GM18868 (cell line): ENCODE measurements around the gene C6.
"Not testable (repeated sequence)": the region's sequence is repeated elsewhere in the genome, so short reads cannot be mapped to it uniquely, and the experiment has no call there.

Experiments used
- ATAC-seq: cut with Tn5 transposase; IDR thresholded peaks from one replicate; pipeline ENCODE4 v1.9.1; 2021; ENCODE audit warnings: mild to moderate bottlenecking, moderate library complexity; ENCODE audit not compliant: unreplicated experiment

The C6 gene

GRCh38 chr5:41213340-41213739, at the start of gene C6:
TSS of gene C6 (minus strand) at chr5:41213532. CDS start at chr5:41203230, 10,302 bp downstream.
- ATAC-seq = no peak

- ATAC-seq = no peak
Observed at GRCh38 chr5:41256400-41256799, 43.1 kb upstream of the C6 start.

GRCh38 chr5:41253109-41253508, 39.8 kb upstream of the C6 start:
- ATAC-seq = no peak

GRCh38 chr5:41252036-41252435, 38.7 kb upstream of the C6 start:
- ATAC-seq = no peak

GRCh38 chr5:41250351-41250987, 37.1 kb upstream of the C6 start:
- ATAC-seq = no peak

- no peak for ATAC-seq
Observed at GRCh38 chr5:41247135-41247534, 33.8 kb upstream of the C6 start.

- no peak for ATAC-seq
Observed at GRCh38 chr5:41246376-41246775, 33.0 kb upstream of the C6 start.

GRCh38 chr5:41243558-41243957, 30.2 kb upstream of the C6 start:
- no peak for ATAC-seq

GRCh38 chr5:41240985-41241384, 27.7 kb upstream of the C6 start:
- ATAC-seq = no peak

GRCh38 chr5:41240390-41240789, 27.1 kb upstream of the C6 start:
- no peak for ATAC-seq

GRCh38 chr5:41234475-41234874, 21.1 kb upstream of the C6 start:
- ATAC-seq = no peak

- ATAC-seq = no peak
Observed at GRCh38 chr5:41232797-41233196, 19.5 kb upstream of the C6 start.

GRCh38 chr5:41230276-41230675, 16.9 kb upstream of the C6 start:
- not testable (repeated sequence) for ATAC-seq

- no peak for ATAC-seq
Observed at GRCh38 chr5:41223962-41224361, 10.6 kb upstream of the C6 start.

- no peak for ATAC-seq
Observed at GRCh38 chr5:41219658-41220269, 6.4 kb upstream of the C6 start.

GRCh38 chr5:41218929-41219657, 5.8 kb upstream of the C6 start:
- no peak for ATAC-seq

GRCh38 chr5:41214182-41214581, 850 bp upstream of the C6 start:
- ATAC-seq = no peak

GRCh38 chr5:41212935-41213334, 397 bp downstream of the C6 start:
- no peak for ATAC-seq

- no peak for ATAC-seq
Observed at GRCh38 chr5:41211417-41211816, 1.9 kb downstream of the C6 start.

GRCh38 chr5:41205475-41205874, 7.9 kb downstream of the C6 start:
- ATAC-seq = not testable (repeated sequence)

- ATAC-seq = no peak
Observed at GRCh38 chr5:41203033-41203432, 10.3 kb downstream of the C6 start.

- ATAC-seq = no peak
Observed at GRCh38 chr5:41201082-41201772, 12.1 kb downstream of the C6 start.
